CD4-positive, alpha-beta T cell treated with Interferon gamma for 1 hour (primary cell): ENCODE measurements around the gene IRF2.

Experiments
- DNase-seq: peaks from one replicate; pipeline ENCODE4 v3.0.0-alpha.2; 2020

Gene IRF2

GRCh38 chr4:184473499-184474262, 669 bp downstream of the IRF2 start:
- peak; percentile 54 for DNase-seq

- DNase-seq, result peak; percentile 56
Observed at GRCh38 chr4:184472614-184473498, 1.5 kb downstream of the IRF2 start.

- peak; percentile 9 for DNase-seq
Observed at GRCh38 chr4:184471881-184472613, 2.3 kb downstream of the IRF2 start.

- DNase-seq, result no peak
Observed at GRCh38 chr4:184470785-184471110, 3.6 kb downstream of the IRF2 start.

GRCh38 chr4:184466634-184467033, 7.7 kb downstream of the IRF2 start:
- DNase-seq, result no peak

- no peak for DNase-seq
Observed at GRCh38 chr4:184464759-184465454, 9.4 kb downstream of the IRF2 start.

- no peak for DNase-seq
Observed at GRCh38 chr4:184463856-184464255, 10.5 kb downstream of the IRF2 start.

- DNase-seq, result no peak
Observed at GRCh38 chr4:184463158-184463557, 11.2 kb downstream of the IRF2 start.

- no peak for DNase-seq
Observed at GRCh38 chr4:184462724-184463123, 11.6 kb downstream of the IRF2 start.

- DNase-seq, result no peak
Observed at GRCh38 chr4:184461711-184462441, 12.5 kb downstream of the IRF2 start.

- DNase-seq, result no peak
Observed at GRCh38 chr4:184460499-184461285, 13.7 kb downstream of the IRF2 start.

- DNase-seq, result no peak
Observed at GRCh38 chr4:184459413-184459812, 14.9 kb downstream of the IRF2 start.

GRCh38 chr4:184457535-184458249, 16.7 kb downstream of the IRF2 start:
- DNase-seq, result peak; percentile 33

GRCh38 chr4:184456337-184456736, 18.0 kb downstream of the IRF2 start:
- no peak for DNase-seq

GRCh38 chr4:184455299-184455698, 19.1 kb downstream of the IRF2 start:
- no peak for DNase-seq

GRCh38 chr4:184453365-184454160, 20.8 kb downstream of the IRF2 start:
- DNase-seq, result peak; percentile 49

GRCh38 chr4:184452740-184453139, 21.6 kb downstream of the IRF2 start:
- DNase-seq, result no peak

GRCh38 chr4:184451726-184452125, 22.6 kb downstream of the IRF2 start:
- no peak for DNase-seq

GRCh38 chr4:184450743-184451535, 23.4 kb downstream of the IRF2 start:
- no peak for DNase-seq
